ENCODE results near the gene GDF10.

DNA sequence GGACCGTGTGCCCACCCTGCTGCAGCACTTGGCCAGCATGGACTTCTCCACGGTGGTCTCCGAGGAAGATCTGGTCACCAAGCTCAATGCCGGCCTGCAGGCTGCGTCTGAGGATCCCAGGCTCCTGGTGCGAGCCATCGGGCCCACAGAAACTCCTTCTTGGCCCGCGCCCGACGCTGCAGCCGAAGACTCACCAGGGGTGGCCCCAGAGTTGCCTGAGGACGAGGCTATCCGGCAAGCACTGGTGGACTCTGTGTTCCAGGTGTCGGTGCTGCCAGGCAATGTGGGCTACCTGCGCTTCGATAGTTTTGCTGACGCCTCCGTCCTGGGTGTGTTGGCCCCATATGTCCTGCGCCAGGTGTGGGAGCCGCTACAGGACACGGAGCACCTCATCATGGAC, 49.5 kb downstream of the GDF10 start:
- TF ChIP-seq EP300 (conservative IDR thresholded peaks at IDR 0.05; ENCODE audit: poor library complexity, severe bottlenecking) (no peak), MXI1 (conservative IDR thresholded peaks at IDR 0.05; ENCODE audit: poor library complexity, severe bottlenecking) (no peak), EZH2 (IDR thresholded peaks at IDR 0.05; ENCODE audit: borderline replicate concordance, insufficient read depth, low read length, poor library complexity, severe bottlenecking) (no peak), POLR2AphosphoS5 (IDR thresholded peaks at IDR 0.05) (no peak), RAD21 (conservative IDR thresholded peaks at IDR 0.05) (no peak), SMC3 (conservative IDR thresholded peaks at IDR 0.05; ENCODE audit: poor library complexity) (no peak)
- TF ChIP-seq, protein P1, sequence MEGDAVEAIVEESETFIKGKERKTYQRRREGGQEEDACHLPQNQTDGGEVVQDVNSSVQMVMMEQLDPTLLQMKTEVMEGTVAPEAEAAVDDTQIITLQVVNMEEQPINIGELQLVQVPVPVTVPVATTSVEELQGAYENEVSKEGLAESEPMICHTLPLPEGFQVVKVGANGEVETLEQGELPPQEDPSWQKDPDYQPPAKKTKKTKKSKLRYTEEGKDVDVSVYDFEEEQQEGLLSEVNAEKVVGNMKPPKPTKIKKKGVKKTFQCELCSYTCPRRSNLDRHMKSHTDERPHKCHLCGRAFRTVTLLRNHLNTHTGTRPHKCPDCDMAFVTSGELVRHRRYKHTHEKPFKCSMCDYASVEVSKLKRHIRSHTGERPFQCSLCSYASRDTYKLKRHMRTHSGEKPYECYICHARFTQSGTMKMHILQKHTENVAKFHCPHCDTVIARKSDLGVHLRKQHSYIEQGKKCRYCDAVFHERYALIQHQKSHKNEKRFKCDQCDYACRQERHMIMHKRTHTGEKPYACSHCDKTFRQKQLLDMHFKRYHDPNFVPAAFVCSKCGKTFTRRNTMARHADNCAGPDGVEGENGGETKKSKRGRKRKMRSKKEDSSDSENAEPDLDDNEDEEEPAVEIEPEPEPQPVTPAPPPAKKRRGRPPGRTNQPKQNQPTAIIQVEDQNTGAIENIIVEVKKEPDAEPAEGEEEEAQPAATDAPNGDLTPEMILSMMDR (IDR thresholded peaks at IDR 0.05; ENCODE audit: poor library complexity, severe bottlenecking): no peak
- TF ChIP-seq, protein P2, sequence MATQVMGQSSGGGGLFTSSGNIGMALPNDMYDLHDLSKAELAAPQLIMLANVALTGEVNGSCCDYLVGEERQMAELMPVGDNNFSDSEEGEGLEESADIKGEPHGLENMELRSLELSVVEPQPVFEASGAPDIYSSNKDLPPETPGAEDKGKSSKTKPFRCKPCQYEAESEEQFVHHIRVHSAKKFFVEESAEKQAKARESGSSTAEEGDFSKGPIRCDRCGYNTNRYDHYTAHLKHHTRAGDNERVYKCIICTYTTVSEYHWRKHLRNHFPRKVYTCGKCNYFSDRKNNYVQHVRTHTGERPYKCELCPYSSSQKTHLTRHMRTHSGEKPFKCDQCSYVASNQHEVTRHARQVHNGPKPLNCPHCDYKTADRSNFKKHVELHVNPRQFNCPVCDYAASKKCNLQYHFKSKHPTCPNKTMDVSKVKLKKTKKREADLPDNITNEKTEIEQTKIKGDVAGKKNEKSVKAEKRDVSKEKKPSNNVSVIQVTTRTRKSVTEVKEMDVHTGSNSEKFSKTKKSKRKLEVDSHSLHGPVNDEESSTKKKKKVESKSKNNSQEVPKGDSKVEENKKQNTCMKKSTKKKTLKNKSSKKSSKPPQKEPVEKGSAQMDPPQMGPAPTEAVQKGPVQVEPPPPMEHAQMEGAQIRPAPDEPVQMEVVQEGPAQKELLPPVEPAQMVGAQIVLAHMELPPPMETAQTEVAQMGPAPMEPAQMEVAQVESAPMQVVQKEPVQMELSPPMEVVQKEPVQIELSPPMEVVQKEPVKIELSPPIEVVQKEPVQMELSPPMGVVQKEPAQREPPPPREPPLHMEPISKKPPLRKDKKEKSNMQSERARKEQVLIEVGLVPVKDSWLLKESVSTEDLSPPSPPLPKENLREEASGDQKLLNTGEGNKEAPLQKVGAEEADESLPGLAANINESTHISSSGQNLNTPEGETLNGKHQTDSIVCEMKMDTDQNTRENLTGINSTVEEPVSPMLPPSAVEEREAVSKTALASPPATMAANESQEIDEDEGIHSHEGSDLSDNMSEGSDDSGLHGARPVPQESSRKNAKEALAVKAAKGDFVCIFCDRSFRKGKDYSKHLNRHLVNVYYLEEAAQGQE (IDR thresholded peaks at IDR 0.05; ENCODE audit: borderline replicate concordance): no peak

Data from neural cell (in vitro differentiated cells).